A549 (cell line): ENCODE results near the gene FAN1. TPM values are rescaled to one million over a fixed set of nuclear protein-coding genes. Genes with fewer than 3 reads are reported as not detected.

ENCODE experiments used
- ATAC-seq, 2 experiments: fragments of 200-7000 bp in 1 of 2; fragments of >200 bp in 1 of 2; cut with Nextera tagmentation in 1 of 2; cut with Tn5 transposase in 1 of 2; 3 replicates each; pipeline versions ENCODE4 v1.8.0 to v1.9.1; 2018 to 2020; ENCODE audit warnings: mild to moderate bottlenecking in 1 of 2, moderate library complexity in 1 of 2
- CTCF ChIA-PET: fragments of 300-600 bp; sonication (Branson Sonifier 250); formaldehyde crosslinking; extraction: SDS; loops from one replicate; lab custom pipeline; 2021; ENCODE audit warnings: antibody characterized with exemption, inconsistent platforms; lab: Yijun Ruan, JAX
- POLR2A ChIA-PET: fragments of 350-600 bp; formaldehyde crosslinking; extraction: SDS; loops from one replicate; lab custom pipeline; 2021; ENCODE audit warnings: antibody characterized with exemption, inconsistent platforms; lab: Yijun Ruan, JAX
- DNase-seq, 2 experiments: peaks; one replicate each; pipeline versions ENCODE4 v3.0.0 to v3.0.0-alpha.2; 2011 to 2016; ENCODE audit warnings: low read depth in 1 of 2, low spot score in 1 of 2
- FAIRE-seq: peaks from 2 replicates; lab custom pipeline; 2011; peaks lifted over from hg19 to GRCh38; lab: Jason Lieb, UNC
- H3K27ac ChIP-seq, 2 experiments: fragments of >200 bp; sonication (Bioruptor Twin); formaldehyde crosslinking; 3 replicates each; pipeline ENCODE4 v1.5.1; 2016 to 2017
- H3K4me1 ChIP-seq: fragments of >200 bp; sonication (Bioruptor Twin); formaldehyde crosslinking; 3 replicates; pipeline ENCODE4 v1.6.1; 2016
- H3K4me2 ChIP-seq: fragments of >200 bp; sonication (Bioruptor Twin); formaldehyde crosslinking; 3 replicates; pipeline ENCODE4 v1.6.1; 2016
- H3K4me3 ChIP-seq: fragments of >200 bp; sonication (Bioruptor Twin); formaldehyde crosslinking; 3 replicates; pipeline ENCODE4 v1.5.1; 2016
- H3K9me3 ChIP-seq: fragments of >200 bp; sonication (Bioruptor Twin); formaldehyde crosslinking; 3 replicates; pipeline ENCODE4 v1.6.1; 2016
- ATOH8 ChIP-seq: fragments of 250-450 bp; sonication (Bioruptor Pico); IDR thresholded peaks from 2 replicates; pipeline ENCODE4 v1.5.0; 2020; ENCODE audit warnings: low read depth, mild to moderate bottlenecking, moderate library complexity
- CBX2 ChIP-seq: fragments of 200-600 bp; sonication (generic); IDR thresholded peaks from 2 replicates; pipeline ENCODE4 v1.6.1; 2016; ENCODE audit warnings: low read depth, mild to moderate bottlenecking, borderline replicate concordance
- CHD4 ChIP-seq: fragments of 200-600 bp; sonication (generic); IDR thresholded peaks from 2 replicates; pipeline ENCODE4 v1.6.1; 2016; ENCODE audit warnings: antibody characterized with exemption, mild to moderate bottlenecking, borderline replicate concordance
- E2F6 ChIP-seq: IDR thresholded peaks from 2 replicates; pipeline ENCODE4 v1.6.1; 2012; ENCODE audit warnings: low read depth, borderline replicate concordance
- EHMT2 ChIP-seq: fragments of 200-600 bp; sonication (generic); IDR thresholded peaks from 2 replicates; pipeline ENCODE4 v1.6.1; 2016; ENCODE audit warnings: antibody characterized with exemption, low read depth, mild to moderate bottlenecking, moderate library complexity
- ELK1 ChIP-seq: fragments of 150-350 bp; IDR thresholded peaks from 2 replicates; pipeline ENCODE4 v1.6.1; 2014; ENCODE audit warnings: low read depth, mild to moderate bottlenecking, low read length
- FOSB ChIP-seq: fragments of 250-450 bp; sonication (Bioruptor Pico); IDR thresholded peaks from 2 replicates; pipeline ENCODE4 v1.5.0; 2020; ENCODE audit warnings: mild to moderate bottlenecking, moderate library complexity
- GATA3 ChIP-seq: IDR thresholded peaks from 2 replicates; pipeline ENCODE4 v1.6.1; 2012; ENCODE audit warnings: borderline replicate concordance
- MAZ ChIP-seq: fragments of 150-350 bp; IDR thresholded peaks from 2 replicates; pipeline ENCODE4 v1.6.1; 2014; ENCODE audit warnings: antibody characterized with exemption, low read depth, low read length, borderline replicate concordance
- POLR2A ChIP-seq: IDR thresholded peaks from 2 replicates; pipeline ENCODE4 v1.6.1; 2012; ENCODE audit warnings: mild to moderate bottlenecking, low read length
- POLR2AphosphoS2 ChIP-seq: conservative IDR thresholded peaks from 2 replicates; pipeline ENCODE4 v1.6.1; 2012; ENCODE audit warnings: low read length, improper control_type of control experiment, inconsistent platforms
- RAD21 ChIP-seq, 2 experiments: fragments of >200 bp in 1 of 2; sonication (Bioruptor Twin) in 1 of 2; formaldehyde crosslinking in 1 of 2; IDR thresholded peaks in 1 of 2; conservative IDR thresholded peaks in 1 of 2; 2 replicates in 1 of 2; 3 replicates in 1 of 2; pipeline ENCODE4 v1.6.1; 2012 to 2018; ENCODE audit warnings: inconsistent platforms in 1 of 2
- RARB ChIP-seq: fragments of 250-450 bp; sonication (Bioruptor Pico); IDR thresholded peaks from 2 replicates; pipeline ENCODE4 v1.8.0; 2021; ENCODE audit warnings: mild to moderate bottlenecking, moderate library complexity
- RCOR1 ChIP-seq: fragments of 150-350 bp; IDR thresholded peaks from 2 replicates; pipeline ENCODE4 v1.6.1; 2014; ENCODE audit warnings: antibody characterized with exemption, low read length, low read depth
- SMC3 ChIP-seq: fragments of >200 bp; sonication (Bioruptor Twin); formaldehyde crosslinking; IDR thresholded peaks from 3 replicates; pipeline ENCODE4 v1.6.1; 2018; ENCODE audit warnings: inconsistent platforms
- SREBF2 ChIP-seq: fragments of 450-650 bp; IDR thresholded peaks from 2 replicates; pipeline ENCODE4 v1.6.1; 2014; ENCODE audit warnings: mild to moderate bottlenecking, moderate library complexity
- TFCP2L1 ChIP-seq: fragments of 250-450 bp; sonication (Bioruptor Pico); IDR thresholded peaks from 2 replicates; pipeline ENCODE4 v1.5.0; 2021; ENCODE audit warnings: mild to moderate bottlenecking
- ZNF302 ChIP-seq: fragments of 250-450 bp; sonication (Bioruptor Pico); IDR thresholded peaks from 2 replicates; pipeline ENCODE4 v1.9.0; 2021; ENCODE audit warnings: inconsistent platforms, mild to moderate bottlenecking, moderate library complexity
- WGBS: methylation state at CpG from one replicate; pipeline ENCODE4 v1.1.6; 2017; ENCODE audit errors: missing lambda C conversion rate; 5-methylcytosine and 5-hydroxymethylcytosine counted together
- polyA plus RNA-seq, 4 experiments: library from polyadenylated mRNA; depleted of rRNA in 3 of 4; stranded (reverse); fragments of >200 nt; fragmentation: RNase III in 1 of 4; extraction: RNeasy Plus Mini Kit Qiagen cat#74134 plus additional on column Dnase treatment in 1 of 4; gene quantifications; 2 replicates in 3 of 4; 3 replicates in 1 of 4; pipeline ENCODE4 v1.2.3, GENCODE V29; 2011 to 2017
- TF ChIP-seq, protein P1 (sequence below): fragments of 200-600 bp; sonication (generic); IDR thresholded peaks from 2 replicates; pipeline ENCODE4 v1.6.1; 2016; ENCODE audit warnings: antibody characterized with exemption, mild to moderate bottlenecking, moderate library complexity

FAN1 gene
- polyA plus RNA-seq, 2 of the 4 experiments (the other 2 are of a cell fraction): 17.4 to 22.1 TPM

GRCh38 chr15:30939161-30939560 is 35.4 kb downstream of the FAN1 start:
- peak; percentile 70 for FAIRE-seq
- WGBS: 94% methylated on average over 7 of the region's 7 CpGs
- no peak overlapping the region for H3K27ac ChIP-seq
- no peak for DNase-seq
- TF ChIP-seq, protein P1, sequence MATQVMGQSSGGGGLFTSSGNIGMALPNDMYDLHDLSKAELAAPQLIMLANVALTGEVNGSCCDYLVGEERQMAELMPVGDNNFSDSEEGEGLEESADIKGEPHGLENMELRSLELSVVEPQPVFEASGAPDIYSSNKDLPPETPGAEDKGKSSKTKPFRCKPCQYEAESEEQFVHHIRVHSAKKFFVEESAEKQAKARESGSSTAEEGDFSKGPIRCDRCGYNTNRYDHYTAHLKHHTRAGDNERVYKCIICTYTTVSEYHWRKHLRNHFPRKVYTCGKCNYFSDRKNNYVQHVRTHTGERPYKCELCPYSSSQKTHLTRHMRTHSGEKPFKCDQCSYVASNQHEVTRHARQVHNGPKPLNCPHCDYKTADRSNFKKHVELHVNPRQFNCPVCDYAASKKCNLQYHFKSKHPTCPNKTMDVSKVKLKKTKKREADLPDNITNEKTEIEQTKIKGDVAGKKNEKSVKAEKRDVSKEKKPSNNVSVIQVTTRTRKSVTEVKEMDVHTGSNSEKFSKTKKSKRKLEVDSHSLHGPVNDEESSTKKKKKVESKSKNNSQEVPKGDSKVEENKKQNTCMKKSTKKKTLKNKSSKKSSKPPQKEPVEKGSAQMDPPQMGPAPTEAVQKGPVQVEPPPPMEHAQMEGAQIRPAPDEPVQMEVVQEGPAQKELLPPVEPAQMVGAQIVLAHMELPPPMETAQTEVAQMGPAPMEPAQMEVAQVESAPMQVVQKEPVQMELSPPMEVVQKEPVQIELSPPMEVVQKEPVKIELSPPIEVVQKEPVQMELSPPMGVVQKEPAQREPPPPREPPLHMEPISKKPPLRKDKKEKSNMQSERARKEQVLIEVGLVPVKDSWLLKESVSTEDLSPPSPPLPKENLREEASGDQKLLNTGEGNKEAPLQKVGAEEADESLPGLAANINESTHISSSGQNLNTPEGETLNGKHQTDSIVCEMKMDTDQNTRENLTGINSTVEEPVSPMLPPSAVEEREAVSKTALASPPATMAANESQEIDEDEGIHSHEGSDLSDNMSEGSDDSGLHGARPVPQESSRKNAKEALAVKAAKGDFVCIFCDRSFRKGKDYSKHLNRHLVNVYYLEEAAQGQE: no peak
- TF ChIP-seq RCOR1: no peak
- TF ChIP-seq EHMT2: no peak
- no peak for TF ChIP-seq POLR2A
- TF ChIP-seq RARB (CRISPR knock-in tag): no peak
- no peak for TF ChIP-seq RAD21 (conservative IDR thresholded peaks at IDR 0.05 in 1 of 2, IDR thresholded peaks at IDR 0.05 in 1 of 2)
- no peak for TF ChIP-seq GATA3
- no peak for TF ChIP-seq CHD4
- TF ChIP-seq ATOH8 (CRISPR knock-in tag): no peak
- no peak for TF ChIP-seq MAZ
- no peak for TF ChIP-seq SMC3
- no peak for TF ChIP-seq CBX2
- TF ChIP-seq TFCP2L1: no peak
- no peak for TF ChIP-seq ZNF302 (CRISPR knock-in tag)
- TF ChIP-seq POLR2AphosphoS2: no peak
- TF ChIP-seq FOSB (CRISPR knock-in tag): no peak
- TF ChIP-seq ELK1: no peak
- TF ChIP-seq SREBF2: no peak
- TF ChIP-seq E2F6: no peak
- H3K4me3 ChIP-seq: no peak overlapping the region
- H3K4me1 ChIP-seq: peaks cover 13% of the 10 kb centered on the region
- ChIA-PET CTCF (interaction anchor here (1.1 to 1.5 kb wide), 2 partner anchors 9 to 10 kb away, joined by 3 to 4 read pairs; no protein-coding TSS in a partner anchor), POLR2A (no interaction called here)
- no peaks in the 10 kb centered on the region for H3K9me3 ChIP-seq
- ATAC-seq: no peak
- no peak overlapping the region for H3K4me2 ChIP-seq

- peak in 1 of 2 experiments; percentile 60; a peak in 4 of 6 replicates for ATAC-seq
- peak overlapping the region; percentile 11; the same call in 1 of the 3 replicates for H3K4me2 ChIP-seq
- FAIRE-seq: no peak
- no peak overlapping the region for H3K27ac ChIP-seq
- ChIA-PET CTCF (interaction anchor here (0.9 kb wide), 1 partner anchor 7 kb away, joined by 3 read pairs; no protein-coding TSS in a partner anchor), POLR2A (no interaction called here)
- no peaks in the 10 kb centered on the region for H3K9me3 ChIP-seq
- 56% methylated on average over 4 of the region's 4 CpGs for WGBS
- no peak overlapping the region for H3K4me3 ChIP-seq
- peak in 1 of 2 experiments; percentile 23 for DNase-seq
- H3K4me1 ChIP-seq: peaks cover 13% of the 10 kb centered on the region
- no peak for TF ChIP-seq POLR2A
- TF ChIP-seq, all 56 proteins: peak for 0
These were observed 36.6 kb downstream of the FAN1 start for GRCh38 chr15:30940359-30940758.
